D721Med (cell line): ENCODE data around the gene PPEF2.

ENCODE experiments used
- DNase-seq: peaks from one replicate; pipeline ENCODE4 v3.0.0; 2011; ENCODE audit warnings: low spot score; ENCODE audit not compliant: insufficient read length
- FAIRE-seq: peaks from 2 replicates; lab custom pipeline; 2011; peaks lifted over from hg19 to GRCh38; lab: Jason Lieb, UNC
- CTCF ChIP-seq: IDR thresholded peaks from 2 replicates; pipeline ENCODE4 v1.5.1; 2012; ENCODE audit warnings: mild to moderate bottlenecking, control low read depth; ENCODE audit not compliant: insufficient read depth; ENCODE audit errors: missing control alignments

The PPEF2 gene

GRCh38 chr4:75834095-75834771 lies 68.0 kb downstream of the PPEF2 start:
- no peak for FAIRE-seq
- no peak for DNase-seq
- no peak for TF ChIP-seq CTCF

GRCh38 chr4:75831856-75832405 lies 70.3 kb downstream of the PPEF2 start:
- no peak for FAIRE-seq
- no peak for DNase-seq
- no peak for TF ChIP-seq CTCF

GRCh38 chr4:75830906-75831305 lies 71.3 kb downstream of the PPEF2 start:
- FAIRE-seq (no peak), DNase-seq (no peak)
- no peak for TF ChIP-seq CTCF

- DNase-seq, result no peak
- no peak for FAIRE-seq
- TF ChIP-seq CTCF, result no peak
Observed at GRCh38 chr4:75823812-75824211, 78.4 kb downstream of the PPEF2 start.

- no peak for TF ChIP-seq CTCF
- FAIRE-seq (no peak), DNase-seq (no peak)
Observed at GRCh38 chr4:75822416-75822815, 79.8 kb downstream of the PPEF2 start.

GRCh38 chr4:75821966-75822365 lies 80.3 kb downstream of the PPEF2 start:
- TF ChIP-seq CTCF, result no peak
- DNase-seq (no peak), FAIRE-seq (no peak)

- FAIRE-seq, result no peak
- no peak for TF ChIP-seq CTCF
- DNase-seq, result no peak
Observed at GRCh38 chr4:75821216-75821615, 81.0 kb downstream of the PPEF2 start.
